Measurements from ENCODE around the gene EIF4B.

The EIF4B gene

DNA sequence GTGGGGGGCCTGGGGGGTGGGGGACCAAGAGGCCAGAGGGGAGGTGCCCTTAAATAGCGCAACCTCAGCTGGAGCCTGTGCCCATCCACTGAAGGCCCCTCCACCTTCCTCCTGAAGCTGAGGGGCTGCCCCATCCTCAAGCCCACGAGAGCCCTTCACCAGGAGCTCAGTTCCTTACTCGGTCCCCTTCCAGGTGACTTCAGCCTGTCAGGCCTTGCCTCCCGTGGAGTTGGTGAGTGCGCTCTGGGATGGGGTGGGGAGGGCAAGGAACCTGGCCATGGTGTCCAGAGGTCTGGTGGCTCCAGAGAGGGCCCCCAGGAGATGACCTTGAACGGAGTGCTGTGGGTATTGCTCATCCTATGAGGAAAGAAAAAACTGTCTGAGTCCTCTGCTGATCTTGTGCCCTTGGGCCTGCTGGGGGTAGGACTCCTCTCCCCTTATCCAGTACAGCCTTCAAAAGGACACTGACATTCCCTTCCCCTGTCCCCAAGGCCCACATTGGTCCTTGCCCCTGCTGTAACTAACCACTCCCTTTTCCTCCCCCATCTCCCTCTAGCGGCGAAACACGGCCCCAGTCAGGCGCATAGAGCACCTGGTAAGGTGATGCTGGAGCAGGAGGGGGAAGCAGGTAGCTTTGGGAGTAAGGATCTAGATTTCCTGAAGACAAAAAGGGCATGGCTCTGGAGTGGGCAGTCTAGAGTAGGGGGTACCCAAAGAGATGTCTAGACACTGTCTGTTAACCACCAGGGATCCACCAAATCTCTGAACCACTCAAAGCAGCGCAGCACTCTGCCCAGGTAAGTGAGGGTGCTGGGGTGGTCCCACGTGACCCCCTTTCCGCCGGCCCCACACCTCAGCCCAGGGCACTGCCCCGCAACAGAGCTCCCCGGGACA lies 47.2 kb downstream of the EIF4B start:
- DNase-seq, result no peak
- H3K27ac ChIP-seq, result no peak overlapping the region
- TF ChIP-seq, protein P1, sequence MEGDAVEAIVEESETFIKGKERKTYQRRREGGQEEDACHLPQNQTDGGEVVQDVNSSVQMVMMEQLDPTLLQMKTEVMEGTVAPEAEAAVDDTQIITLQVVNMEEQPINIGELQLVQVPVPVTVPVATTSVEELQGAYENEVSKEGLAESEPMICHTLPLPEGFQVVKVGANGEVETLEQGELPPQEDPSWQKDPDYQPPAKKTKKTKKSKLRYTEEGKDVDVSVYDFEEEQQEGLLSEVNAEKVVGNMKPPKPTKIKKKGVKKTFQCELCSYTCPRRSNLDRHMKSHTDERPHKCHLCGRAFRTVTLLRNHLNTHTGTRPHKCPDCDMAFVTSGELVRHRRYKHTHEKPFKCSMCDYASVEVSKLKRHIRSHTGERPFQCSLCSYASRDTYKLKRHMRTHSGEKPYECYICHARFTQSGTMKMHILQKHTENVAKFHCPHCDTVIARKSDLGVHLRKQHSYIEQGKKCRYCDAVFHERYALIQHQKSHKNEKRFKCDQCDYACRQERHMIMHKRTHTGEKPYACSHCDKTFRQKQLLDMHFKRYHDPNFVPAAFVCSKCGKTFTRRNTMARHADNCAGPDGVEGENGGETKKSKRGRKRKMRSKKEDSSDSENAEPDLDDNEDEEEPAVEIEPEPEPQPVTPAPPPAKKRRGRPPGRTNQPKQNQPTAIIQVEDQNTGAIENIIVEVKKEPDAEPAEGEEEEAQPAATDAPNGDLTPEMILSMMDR (IDR thresholded peaks at IDR 0.05; ENCODE audit: low read depth, low read length, missing control alignments), result peak; percentile 86
- in situ Hi-C loops (cut with HindIII; ENCODE audit: low pct_ligation_motif_present, low sequenced_read_pairs), result no loop called here
- H3K36me3 ChIP-seq (replicated peaks), result peaks cover 34% of the 10 kb centered on the region
- H3K4me3 ChIP-seq (ENCODE audit: low read depth, low read length), result peak overlapping the region; percentile 67
- no peaks in the 10 kb centered on the region for H3K27me3 ChIP-seq (replicated peaks)

DNA sequence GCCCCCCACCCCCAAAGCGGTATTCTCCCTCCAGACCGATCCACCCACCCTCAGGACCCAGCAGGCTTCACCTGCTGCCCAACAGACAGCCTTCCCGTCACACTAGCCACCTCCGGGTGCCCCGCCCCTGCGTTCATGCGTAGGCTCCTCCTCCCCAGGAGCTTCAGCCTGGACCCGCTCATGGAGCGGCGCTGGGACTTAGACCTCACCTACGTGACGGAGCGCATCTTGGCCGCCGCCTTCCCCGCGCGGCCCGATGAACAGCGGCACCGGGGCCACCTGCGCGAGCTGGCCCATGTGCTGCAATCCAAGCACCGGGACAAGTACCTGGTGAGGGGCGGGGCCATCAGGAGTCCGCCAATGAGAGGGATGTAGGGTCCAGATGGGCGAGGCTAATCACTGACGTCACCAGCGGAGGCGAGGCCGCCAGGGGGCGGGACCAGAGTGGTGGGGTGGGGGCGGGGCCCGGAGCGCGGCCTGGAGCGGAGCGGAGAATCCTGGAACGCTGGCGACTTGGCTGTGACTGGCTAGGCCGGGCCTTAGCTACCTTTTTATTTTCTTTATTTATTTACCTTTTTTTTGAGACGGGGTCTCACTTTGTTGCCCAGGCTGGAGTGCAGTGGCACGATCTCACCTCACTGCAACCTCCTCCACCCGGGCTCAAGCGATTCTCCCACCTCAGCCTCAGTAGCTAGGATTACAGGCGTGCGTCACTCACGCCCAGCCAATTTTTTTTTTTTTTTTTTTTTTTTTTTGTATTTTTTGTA lies 48.0 kb downstream of the EIF4B start:
- no peaks in the 10 kb centered on the region for H3K27me3 ChIP-seq (replicated peaks)
- no peak overlapping the region for H3K27ac ChIP-seq
- peak overlapping the region; percentile 67 for H3K4me3 ChIP-seq (ENCODE audit: low read depth, low read length)
- peaks cover 39% of the 10 kb centered on the region for H3K36me3 ChIP-seq (replicated peaks)
- TF ChIP-seq, protein P1 (IDR thresholded peaks at IDR 0.05; ENCODE audit: low read depth, low read length, missing control alignments), result no peak
- peak; percentile 68 for DNase-seq
- in situ Hi-C loops (cut with HindIII; ENCODE audit: low pct_ligation_motif_present, low sequenced_read_pairs), result no loop called here

DNA sequence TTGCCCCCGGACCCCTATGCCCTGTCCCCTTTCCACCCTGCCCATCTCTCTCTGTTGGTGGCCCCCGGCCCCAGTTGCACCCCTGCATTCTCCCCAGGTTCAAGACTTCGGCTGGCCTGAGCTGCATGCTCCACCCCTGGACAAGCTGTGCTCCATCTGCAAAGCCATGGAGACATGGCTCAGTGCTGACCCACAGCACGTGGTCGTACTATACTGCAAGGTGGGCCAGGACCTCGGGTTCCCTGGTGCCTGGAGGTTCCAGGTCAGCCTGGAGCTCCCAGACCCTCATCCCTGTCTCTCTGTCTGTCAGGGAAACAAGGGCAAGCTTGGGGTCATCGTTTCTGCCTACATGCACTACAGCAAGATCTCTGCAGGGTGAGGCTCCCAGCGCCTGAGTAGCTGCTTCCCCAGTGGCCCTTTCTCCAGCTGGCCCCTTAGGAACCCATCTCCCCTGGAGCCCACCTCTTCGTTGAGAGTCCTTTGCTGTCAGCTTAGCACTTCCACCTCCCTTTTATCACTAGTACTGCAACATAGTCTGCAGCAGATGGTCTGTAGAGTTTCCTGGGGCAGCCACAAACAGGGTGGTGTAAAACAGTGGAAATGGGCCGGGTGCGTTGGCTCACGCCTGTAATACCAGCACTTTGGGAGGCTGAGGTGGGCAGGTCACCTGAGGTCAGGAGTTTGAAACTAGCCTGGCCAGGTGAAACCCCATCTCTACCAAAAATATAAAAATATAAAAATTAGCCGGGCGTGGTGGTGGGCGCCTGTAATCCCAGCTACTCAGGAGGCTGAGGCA lies 49.4 kb downstream of the EIF4B start:
- TF ChIP-seq, protein P1 (IDR thresholded peaks at IDR 0.05; ENCODE audit: low read depth, low read length, missing control alignments), result no peak
- in situ Hi-C loops (cut with HindIII; ENCODE audit: low pct_ligation_motif_present, low sequenced_read_pairs), result no loop called here
- Histone ChIP-seq H3K27ac (no peak overlapping the region), H3K27me3 (replicated peaks) (no peaks in the 10 kb centered on the region), H3K4me3 (ENCODE audit: low read depth, low read length) (no peak overlapping the region), H3K36me3 (replicated peaks) (peaks cover 51% of the 10 kb centered on the region)
- DNase-seq, result no peak

DNA sequence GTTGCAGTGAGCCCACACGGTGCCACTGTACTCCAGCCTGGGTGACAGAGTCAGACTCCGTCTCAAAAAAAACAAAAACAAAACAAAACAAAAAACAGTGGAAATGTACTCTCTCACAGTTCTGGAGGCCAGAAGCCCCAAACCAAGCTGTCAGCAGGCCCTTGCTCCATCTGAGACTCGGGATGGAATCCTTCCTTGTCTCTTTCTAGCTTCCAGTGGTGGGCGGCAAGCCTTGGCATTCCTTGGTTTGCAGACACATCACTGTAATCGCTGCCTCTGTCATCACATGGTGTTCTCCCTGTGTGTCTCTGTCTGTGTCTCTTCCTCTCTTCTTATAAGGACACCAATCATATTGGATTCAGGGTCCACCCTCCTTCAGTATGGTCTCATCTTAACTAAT lies 50.0 kb downstream of the EIF4B start:
- Histone ChIP-seq H3K27ac (no peak overlapping the region), H3K36me3 (replicated peaks) (peaks cover 53% of the 10 kb centered on the region), H3K27me3 (replicated peaks) (no peaks in the 10 kb centered on the region), H3K4me3 (ENCODE audit: low read depth, low read length) (no peak overlapping the region)
- in situ Hi-C loops (cut with HindIII; ENCODE audit: low pct_ligation_motif_present, low sequenced_read_pairs), result no loop called here
- TF ChIP-seq, protein P1 (IDR thresholded peaks at IDR 0.05; ENCODE audit: low read depth, low read length, missing control alignments), result no peak
- DNase-seq, result no peak

DNA sequence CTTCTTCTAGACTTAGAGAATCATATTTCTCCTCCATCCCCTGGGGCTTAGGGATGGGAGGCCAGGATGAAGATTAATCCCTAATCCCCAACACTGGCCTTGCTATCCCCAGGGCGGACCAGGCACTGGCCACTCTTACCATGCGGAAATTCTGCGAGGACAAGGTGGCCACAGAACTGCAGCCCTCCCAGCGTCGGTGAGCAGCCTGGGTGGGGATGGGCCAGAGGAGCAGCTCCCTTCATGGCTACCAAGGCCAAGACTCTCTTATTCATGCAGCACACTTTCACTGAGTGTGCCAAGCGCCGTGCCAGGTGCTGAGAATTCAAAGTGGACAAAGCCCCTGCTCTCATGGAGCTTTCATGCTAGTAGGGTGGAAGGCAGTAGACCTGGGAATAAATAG lies 50.6 kb downstream of the EIF4B start:
- Histone ChIP-seq H3K27ac (no peak overlapping the region), H3K27me3 (replicated peaks) (no peaks in the 10 kb centered on the region), H3K36me3 (replicated peaks) (peaks cover 57% of the 10 kb centered on the region), H3K4me3 (ENCODE audit: low read depth, low read length) (no peak overlapping the region)
- in situ Hi-C loops (cut with HindIII; ENCODE audit: low pct_ligation_motif_present, low sequenced_read_pairs), result no loop called here
- TF ChIP-seq, protein P1 (IDR thresholded peaks at IDR 0.05; ENCODE audit: low read depth, low read length, missing control alignments), result no peak
- no peak for DNase-seq

Measured in brain microvascular endothelial cell (primary cell).